ENCODE measurements around the gene ESCO1. TPM values are rescaled to one million over a fixed set of nuclear protein-coding genes. Genes with fewer than 3 reads are reported as not detected.

The ESCO1 gene
- total and polyA plus RNA-seq, 2 of the 13 experiments (the other 11 are each of a cell fraction or from before 2014, with no cell fraction given), result 6.3 to 19.4 TPM

DNA sequence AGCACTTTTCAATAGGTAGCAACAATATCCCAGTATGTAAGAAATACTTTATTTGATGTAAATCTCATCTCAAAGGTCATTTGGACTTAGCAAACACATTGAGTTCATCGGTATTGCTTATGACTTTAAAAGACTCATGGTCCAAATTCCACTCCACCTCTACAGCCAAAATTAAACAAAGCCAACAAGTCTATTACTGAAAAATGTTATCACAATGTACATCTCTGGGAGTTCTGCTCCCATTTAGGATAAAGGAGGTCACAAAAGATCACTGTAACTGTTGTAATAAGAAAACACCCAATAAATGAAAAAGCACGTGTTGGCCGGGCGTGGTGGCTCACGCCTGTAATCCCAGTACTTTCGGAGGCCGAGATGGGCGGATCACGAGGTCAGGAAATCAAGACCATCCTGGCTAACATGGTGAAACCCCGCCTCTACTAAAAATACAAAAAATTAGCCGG lies 50.0 kb downstream of the ESCO1 start (continued):
- TF ChIP-seq ZNF362 (CRISPR knock-in tag; IDR thresholded peaks at IDR 0.05; ENCODE audit: borderline replicate concordance), result no peak
- TF ChIP-seq ZNF850 (CRISPR knock-in tag; conservative IDR thresholded peaks at IDR 0.05), result no peak
- TF ChIP-seq ZNF878 (CRISPR knock-in tag; IDR thresholded peaks at IDR 0.05), result 0 out of 2 replicates have a peak, but pooled peaks have one; percentile 58
- TF ChIP-seq PPARG (CRISPR knock-in tag; conservative IDR thresholded peaks at IDR 0.05), result peak; percentile 73; the same call in 1 of the 2 replicates
- TF ChIP-seq ZNF235 (CRISPR knock-in tag; IDR thresholded peaks at IDR 0.05; ENCODE audit: borderline replicate concordance), result no peak
- no peak for TF ChIP-seq ZNF101 (CRISPR knock-in tag; IDR thresholded peaks at IDR 0.05; ENCODE audit: borderline replicate concordance, low read depth)
- peak; percentile 67; the same call in 1 of the 2 replicates for TF ChIP-seq RXRB (CRISPR knock-in tag; IDR thresholded peaks at IDR 0.05; ENCODE audit: borderline replicate concordance)
- TF ChIP-seq HMGA1 (CRISPR knock-in tag; conservative IDR thresholded peaks at IDR 0.05), result no peak
- TF ChIP-seq GTF3A (CRISPR knock-in tag; conservative IDR thresholded peaks at IDR 0.05), result no peak
- TF ChIP-seq ZNF234 (CRISPR knock-in tag; conservative IDR thresholded peaks at IDR 0.05), result no peak
- TF ChIP-seq SNAPC5 (CRISPR knock-in tag; IDR thresholded peaks at IDR 0.05; ENCODE audit: borderline replicate concordance), result no peak
- TF ChIP-seq CREM (IDR thresholded peaks at IDR 0.05), result peak; percentile 73; the same call in 1 of the 2 replicates
- no peak for TF ChIP-seq CREM (CRISPR knock-in tag; IDR thresholded peaks at IDR 0.05)
- peak; percentile 69 for TF ChIP-seq ZNF644 (CRISPR knock-in tag; IDR thresholded peaks at IDR 0.05; ENCODE audit: low read depth)
- TF ChIP-seq RNF2 (conservative IDR thresholded peaks at IDR 0.05; ENCODE audit: low read depth), result 0 out of 2 replicates have a peak, but pooled peaks have one; percentile 24
- TF ChIP-seq ATF1 (CRISPR knock-in tag; IDR thresholded peaks at IDR 0.05), result peak; percentile 49; the same call in 1 of the 2 replicates
- TF ChIP-seq ZNF564 (CRISPR knock-in tag; IDR thresholded peaks at IDR 0.05), result no peak
- no peak for TF ChIP-seq MTA3 (CRISPR knock-in tag; IDR thresholded peaks at IDR 0.05)
- no peak for TF ChIP-seq ZNF883 (CRISPR knock-in tag; IDR thresholded peaks at IDR 0.05; ENCODE audit: not compliant biosample characterization)
- no peak for TF ChIP-seq PAWR (CRISPR knock-in tag; IDR thresholded peaks at IDR 0.05; ENCODE audit: borderline replicate concordance)
- TF ChIP-seq CHCHD3 (CRISPR knock-in tag; IDR thresholded peaks at IDR 0.05), result no peak
- TF ChIP-seq DZIP1 (CRISPR knock-in tag; IDR thresholded peaks at IDR 0.05), result no peak
- TF ChIP-seq, protein P1, sequence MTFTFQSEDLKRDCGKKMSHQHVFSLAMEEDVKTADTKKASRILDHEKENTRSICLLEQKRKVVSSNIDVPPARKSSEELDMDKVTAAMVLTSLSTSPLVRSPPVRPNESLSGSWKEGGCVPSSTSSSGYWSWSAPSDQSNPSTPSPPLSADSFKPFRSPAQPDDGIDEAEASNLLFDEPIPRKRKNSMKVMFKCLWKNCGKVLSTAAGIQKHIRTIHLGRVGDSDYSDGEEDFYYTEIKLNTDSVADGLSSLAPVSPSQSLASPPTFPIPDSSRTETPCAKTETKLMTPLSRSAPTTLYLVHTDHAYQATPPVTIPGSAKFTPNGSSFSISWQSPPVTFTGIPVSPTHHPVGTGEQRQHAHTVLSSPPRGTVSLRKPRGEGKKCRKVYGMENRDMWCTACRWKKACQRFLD (CRISPR knock-in tag; IDR thresholded peaks at IDR 0.05; ENCODE audit: borderline replicate concordance), result no peak
- peak; percentile 61 for TF ChIP-seq TARDBP (CRISPR knock-in tag; IDR thresholded peaks at IDR 0.05)
- no peak for TF ChIP-seq ZNF557 (CRISPR knock-in tag; IDR thresholded peaks at IDR 0.05)
- TF ChIP-seq, protein P2, sequence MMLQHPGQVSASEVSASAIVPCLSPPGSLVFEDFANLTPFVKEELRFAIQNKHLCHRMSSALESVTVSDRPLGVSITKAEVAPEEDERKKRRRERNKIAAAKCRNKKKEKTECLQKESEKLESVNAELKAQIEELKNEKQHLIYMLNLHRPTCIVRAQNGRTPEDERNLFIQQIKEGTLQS (CRISPR knock-in tag; IDR thresholded peaks at IDR 0.05), result no peak
- no peak for TF ChIP-seq ZNF260 (CRISPR knock-in tag; IDR thresholded peaks at IDR 0.05; ENCODE audit: borderline replicate concordance, low read depth)
- TF ChIP-seq WIZ (CRISPR knock-in tag; IDR thresholded peaks at IDR 0.05), result no peak
